COLO829 (cell line): ENCODE measurements around the gene NABP1.
A peak's percentile ranks its signal among the peaks of the same experiment; 100 is the strongest.

Experiments
- DNase-seq: peaks from one replicate; pipeline ENCODE4 v3.0.0; 2012; ENCODE audit warnings: low spot score

The NABP1 gene

DNA sequence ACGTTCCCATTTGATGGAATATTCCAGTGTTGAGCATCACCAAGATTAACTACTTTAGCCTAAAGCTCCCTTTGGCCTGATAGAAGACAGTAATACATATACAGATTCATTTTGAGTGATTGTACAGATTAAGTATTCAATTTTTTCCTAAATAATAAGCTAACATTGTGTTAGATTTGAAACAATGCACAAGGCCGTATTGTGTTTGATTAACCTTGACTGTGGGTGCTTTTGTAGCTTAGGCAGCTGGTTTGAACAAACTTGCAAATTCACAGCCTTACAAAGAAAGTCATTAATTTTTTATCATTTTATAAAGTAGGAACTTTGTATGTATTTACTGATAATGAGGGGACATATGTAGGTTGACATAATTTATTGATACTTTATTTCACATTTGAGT lies 29.6 kb downstream of the NABP1 start:
- DNase-seq: no peak

DNA sequence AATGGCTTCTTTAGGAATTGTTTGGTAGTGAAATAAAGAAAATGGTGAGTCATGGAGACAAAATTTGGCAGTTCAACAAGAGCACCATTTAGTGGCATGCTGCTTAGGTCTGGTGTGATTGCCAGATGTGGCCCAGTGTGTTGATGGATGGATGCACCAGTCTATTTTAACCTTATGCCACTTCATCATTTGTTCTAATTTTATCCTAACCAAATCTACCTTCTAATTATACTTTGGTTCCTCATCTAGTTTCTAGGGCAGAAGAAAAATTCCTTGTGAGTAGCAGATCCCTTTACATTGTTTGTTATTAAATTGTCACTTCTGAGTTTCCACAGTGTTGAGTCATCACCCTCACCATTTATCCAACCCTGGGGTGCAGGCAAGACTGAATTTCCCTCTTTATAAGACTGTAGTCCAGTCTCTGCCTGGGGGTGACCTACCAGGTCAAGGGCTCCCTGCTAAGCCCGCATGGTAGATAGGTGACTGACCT lies 32.5 kb downstream of the NABP1 start:
- DNase-seq: peak; percentile 29

DNA sequence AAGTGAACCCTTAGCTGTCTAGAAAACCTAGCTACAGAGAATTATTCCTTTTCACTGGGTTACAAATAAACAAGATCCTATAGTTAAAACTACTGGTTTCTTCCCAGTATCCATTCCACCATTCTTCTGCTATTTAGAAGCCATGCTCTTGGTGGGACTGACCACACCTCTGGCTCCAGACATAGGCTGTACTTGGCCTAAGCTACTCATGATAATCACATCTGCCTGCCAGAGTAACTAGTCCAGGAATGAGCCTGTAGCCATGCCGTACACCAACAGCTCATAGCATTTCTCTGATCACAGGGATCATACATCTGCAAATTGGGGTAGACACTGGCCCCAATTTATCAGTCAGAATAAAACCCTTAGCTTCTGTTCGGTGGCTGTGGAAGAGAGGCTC lies 33.7 kb downstream of the NABP1 start:
- no peak for DNase-seq

DNA sequence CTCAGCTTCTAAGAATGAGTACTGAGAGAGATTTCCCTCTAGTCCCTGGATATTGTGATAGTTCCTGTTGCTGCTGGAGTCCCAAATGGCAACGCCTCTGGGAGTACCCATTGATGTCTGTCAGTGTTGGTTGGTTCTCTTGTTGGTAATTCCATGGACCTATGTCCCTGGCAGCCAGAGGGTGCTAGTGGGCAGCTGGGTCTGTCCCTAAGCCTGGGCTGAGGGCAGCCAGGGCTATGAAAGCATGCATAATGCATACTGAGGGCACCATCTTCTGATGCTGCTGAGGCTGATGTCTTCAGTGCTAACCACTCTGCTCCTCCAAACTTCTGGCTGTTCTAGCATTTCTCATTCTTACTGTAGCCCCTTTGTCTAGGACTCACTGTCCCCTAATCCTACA lies 35.9 kb downstream of the NABP1 start:
- DNase-seq: no peak

DNA sequence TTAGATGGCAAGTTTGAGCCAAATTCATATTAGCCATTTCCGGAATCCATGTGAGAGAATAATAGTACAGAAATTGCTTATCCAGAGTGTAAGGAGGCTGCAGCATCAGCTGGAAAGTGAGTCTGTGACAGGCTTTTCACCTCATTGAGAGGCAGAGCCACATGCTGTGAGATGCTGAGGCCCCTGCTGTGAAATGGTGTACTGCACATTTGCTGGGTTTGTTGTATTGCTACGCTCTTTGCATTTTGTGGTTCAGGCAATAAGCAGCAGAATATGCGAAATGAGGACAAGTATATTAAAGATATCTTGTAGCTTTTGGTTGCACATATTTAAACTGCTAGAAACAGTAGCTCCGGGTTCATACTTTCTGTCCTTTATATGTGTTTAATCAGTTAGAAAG lies 37.0 kb downstream of the NABP1 start:
- no peak for DNase-seq

DNA sequence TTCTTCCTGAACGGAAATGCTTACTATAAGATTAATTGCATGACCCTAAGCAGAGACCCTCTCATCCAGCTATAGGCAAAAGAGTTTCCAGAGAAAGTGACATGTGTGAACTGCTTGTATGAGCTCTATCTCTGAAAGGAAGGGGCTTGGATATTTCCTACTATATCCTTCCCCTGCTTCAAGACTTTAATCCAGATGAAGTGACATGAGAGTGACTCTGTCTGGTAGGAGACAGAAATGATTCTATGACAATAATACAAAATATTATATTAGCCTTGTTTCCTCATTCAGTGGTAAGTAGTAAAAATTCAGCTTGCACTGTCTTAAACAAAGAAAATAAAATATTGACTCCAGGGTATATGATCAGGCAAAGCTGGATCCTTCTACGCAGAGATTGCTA lies 37.5 kb downstream of the NABP1 start:
- DNase-seq: no peak

DNA sequence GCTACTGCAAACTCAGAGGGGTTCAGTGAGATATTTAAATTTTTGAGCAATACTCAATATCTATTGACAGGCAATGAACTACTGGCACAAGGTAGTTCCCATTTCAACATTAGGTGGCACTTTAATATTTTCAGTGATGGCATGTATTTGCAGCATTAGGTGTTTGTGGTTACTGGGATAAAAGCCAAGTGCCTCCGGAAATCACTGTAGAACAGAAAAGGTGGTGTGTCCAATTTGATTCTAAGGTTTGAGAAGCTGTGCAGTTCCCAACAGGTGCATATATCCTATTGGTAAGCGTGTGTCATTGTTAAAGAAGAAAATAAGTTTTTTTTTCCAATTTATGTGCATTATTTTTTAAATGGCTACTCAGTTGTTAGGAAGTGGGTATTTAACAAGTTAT lies 41.3 kb downstream of the NABP1 start:
- DNase-seq: no peak

DNA sequence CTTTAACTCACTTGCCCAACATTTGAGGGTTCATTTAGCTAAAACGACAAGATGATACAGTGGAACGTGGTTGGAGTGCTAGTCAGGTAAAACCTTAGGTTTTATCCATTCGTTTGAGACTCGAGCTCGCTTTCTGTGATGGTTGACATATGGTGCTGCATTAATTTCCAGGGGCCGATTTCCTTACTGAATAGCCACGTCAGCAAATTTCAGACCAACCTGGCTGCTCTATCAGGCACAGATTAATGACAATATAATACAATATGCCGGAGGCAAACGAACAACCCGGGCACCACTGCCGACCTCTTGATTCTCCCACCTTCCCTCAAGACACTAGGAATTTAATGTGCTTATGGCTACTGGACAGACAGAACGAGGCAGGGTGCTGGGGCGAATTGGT lies 42.0 kb downstream of the NABP1 start:
- no peak for DNase-seq

DNA sequence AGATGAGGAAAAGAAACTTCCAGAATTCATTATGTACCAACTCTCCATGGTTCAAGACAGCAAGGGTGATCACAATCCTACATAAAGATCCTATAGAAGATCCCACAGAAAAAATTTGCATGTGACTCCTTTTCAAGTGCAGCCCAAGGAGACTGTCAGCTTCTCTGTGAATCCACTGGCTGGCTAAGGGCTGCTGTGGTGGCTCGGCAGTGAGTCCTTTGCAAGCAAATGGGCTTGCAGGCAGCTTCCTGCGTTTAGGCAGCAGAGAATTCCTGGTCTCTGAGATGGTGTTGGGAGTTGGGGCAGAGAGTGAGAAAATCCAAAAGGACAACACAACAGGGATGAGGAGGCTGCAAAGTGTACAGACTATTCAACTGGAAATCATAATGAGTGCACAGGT lies 43.4 kb downstream of the NABP1 start:
- DNase-seq: no peak

DNA sequence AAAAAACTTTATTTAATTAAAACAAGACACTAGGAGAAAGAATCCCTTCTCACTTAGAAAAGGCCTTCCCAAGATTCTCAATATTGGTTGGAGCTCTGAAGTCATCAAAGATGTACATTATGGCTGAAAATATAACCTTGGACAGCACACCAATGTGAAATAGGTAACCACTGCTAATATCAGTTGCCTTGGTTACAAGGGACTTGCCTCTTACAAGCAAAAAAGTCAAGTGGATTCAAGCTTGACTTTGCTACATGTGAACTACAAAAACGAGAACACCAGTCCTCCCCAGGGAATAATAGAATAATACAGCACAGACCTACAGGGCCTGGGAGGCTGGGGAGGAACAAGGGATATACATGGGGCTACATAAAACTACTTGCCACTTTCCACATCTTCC lies 46.1 kb downstream of the NABP1 start:
- DNase-seq: no peak

DNA sequence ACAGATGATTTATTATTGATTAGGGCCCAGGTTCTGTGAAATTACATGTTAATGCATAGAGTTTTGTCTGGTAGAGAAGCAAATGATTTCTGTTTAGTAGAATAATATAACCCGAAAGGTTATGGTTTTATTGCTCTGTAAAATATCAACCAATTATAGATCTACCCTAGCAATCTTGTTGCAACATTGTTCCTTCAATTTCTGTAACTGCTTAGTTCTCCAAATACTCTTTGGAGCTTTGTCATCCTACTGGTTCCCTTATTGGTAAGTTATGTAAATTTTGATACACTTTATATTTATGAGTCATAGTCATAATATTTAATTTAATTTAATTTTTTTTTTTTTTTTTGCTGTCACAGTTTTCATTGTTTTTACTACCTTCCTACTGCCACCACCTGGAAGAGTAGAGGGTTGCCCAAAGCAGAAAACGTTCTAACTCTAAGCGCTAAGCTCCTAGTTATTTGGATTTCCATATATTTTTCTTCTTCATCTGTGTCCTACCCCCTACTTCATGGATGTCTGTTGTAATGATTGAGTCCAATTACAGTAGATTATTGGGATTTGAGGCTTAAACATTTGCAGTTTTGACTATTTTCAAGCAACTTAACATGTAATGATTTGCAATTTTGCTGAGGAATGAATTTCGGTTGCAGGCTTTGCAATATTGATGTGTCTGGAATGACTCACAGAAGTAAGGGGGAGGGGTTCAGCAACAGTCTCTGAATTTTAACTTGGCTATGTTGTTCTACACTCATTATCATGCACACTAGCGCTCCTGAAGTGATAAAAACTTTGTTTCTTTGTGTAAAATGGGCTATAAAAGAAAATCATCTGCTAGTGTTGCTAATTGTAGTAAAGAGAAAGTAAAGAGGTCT lies 51.1 kb downstream of the NABP1 start:
- DNase-seq: no peak

DNA sequence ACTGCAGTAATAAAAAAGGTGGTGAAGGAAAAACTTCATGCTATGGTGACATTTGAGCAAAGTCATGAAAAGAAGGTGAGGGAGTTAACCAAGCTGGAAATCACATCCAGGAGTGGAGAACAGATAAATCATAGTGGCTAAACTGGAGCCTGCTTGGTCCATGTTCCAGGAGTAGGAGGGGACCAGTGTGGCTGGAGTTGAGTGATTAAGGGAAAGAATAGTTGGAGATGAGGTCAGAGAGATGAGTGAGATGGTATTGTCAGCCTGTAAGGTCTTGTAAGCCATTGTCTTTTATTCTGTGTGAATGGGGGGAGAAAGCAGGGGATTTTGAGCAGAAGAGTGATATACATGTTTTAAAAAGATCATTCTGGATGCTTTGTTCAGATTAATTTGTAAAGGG lies 52.3 kb downstream of the NABP1 start:
- no peak for DNase-seq
